ENCODE data around the gene PRH1. TPM values are rescaled to one million over a fixed set of nuclear protein-coding genes. Genes with fewer than 3 reads are reported as not detected.

PRH1 gene
- total and polyA plus RNA-seq, 2 of the 13 experiments (the other 11 are each of a cell fraction or from before 2014, with no cell fraction given): 5.3 to 18.8 TPM

DNA sequence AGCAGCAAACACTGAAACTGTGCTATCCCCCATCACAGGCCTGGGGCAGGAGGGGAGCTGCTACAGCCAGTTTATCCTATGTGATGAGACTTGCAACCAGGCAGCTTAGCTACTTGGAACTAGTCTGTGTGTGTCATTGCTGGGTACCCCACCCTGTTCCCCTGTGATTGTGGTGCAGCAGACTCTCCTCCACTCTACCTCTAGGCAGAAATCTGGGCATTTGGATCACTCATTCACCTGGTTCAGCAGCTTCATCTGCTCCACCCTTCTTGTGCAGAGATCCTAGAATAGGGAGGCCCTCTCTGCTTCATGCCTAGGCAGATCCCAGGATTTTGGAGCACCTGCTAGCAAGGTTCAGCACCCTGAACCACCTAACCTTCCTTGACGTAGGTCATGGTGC is 16.5 kb upstream of the PRH1 start (continued):
- TF ChIP-seq NCOR1 (IDR thresholded peaks at IDR 0.05; ENCODE audit: borderline replicate concordance, low read length): no peak
- TF ChIP-seq KDM1A (CRISPR knock-in tag; IDR thresholded peaks at IDR 0.05): no peak
- TF ChIP-seq, protein P1, sequence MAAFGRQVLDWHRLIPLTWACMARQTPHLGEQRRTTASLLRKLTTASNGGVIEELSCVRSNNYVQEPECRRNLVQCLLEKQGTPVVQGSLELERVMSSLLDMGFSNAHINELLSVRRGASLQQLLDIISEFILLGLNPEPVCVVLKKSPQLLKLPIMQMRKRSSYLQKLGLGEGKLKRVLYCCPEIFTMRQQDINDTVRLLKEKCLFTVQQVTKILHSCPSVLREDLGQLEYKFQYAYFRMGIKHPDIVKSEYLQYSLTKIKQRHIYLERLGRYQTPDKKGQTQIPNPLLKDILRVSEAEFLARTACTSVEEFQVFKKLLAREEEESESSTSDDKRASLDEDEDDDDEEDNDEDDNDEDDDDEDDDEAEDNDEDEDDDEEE (CRISPR knock-in tag; IDR thresholded peaks at IDR 0.05): no peak
- no peak for TF ChIP-seq AKAP8 (CRISPR knock-in tag; IDR thresholded peaks at IDR 0.05)
- no peak for TF ChIP-seq ZNF891 (CRISPR knock-in tag; IDR thresholded peaks at IDR 0.05)

DNA sequence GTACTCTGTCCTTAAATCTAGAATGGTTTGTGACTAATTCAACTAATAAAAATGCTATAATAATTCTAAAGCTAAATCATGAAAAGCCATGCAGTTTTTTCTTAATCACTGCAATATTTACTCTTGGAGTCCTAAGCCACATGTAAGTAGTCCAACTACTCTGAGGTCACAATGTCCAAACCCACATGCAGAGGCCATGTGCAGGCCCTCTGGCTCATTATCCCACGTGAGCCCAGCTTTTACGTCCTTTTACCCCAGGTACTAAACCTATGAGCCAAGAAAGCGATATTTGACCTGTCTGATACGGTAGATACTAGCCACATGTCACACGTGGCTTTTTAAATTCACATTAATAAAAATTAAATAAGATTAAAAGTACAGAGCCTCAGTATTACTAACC is 12.8 kb upstream of the PRH1 start:
- Histone ChIP-seq H3K4me2 (ENCODE audit: low read depth, low read length) (no peak overlapping the region), H3K79me2 (ENCODE audit: insufficient read depth, low read length) (peaks cover 2% of the 10 kb centered on the region), H3K4me1 (ENCODE audit: insufficient read depth, low read length) (peaks cover 32% of the 10 kb centered on the region), H3K9ac (ENCODE audit: insufficient read depth, low read depth, low read length) (no peak overlapping the region), H3K27me3 (ENCODE audit: control insufficient read depth in 1 of 2, insufficient read depth in 2 of 2, low read length in 2 of 2) (no peaks in the 10 kb centered on the region), H4K20me1 (ENCODE audit: insufficient read depth, low read length) (no peaks in the 10 kb centered on the region), H3K27ac (ENCODE audit: extremely low read length, insufficient read depth, low read length) (no peak overlapping the region), H2AFZ (ENCODE audit: low read length) (no peak overlapping the region), H3K9me3 (ENCODE audit: low read length) (peaks cover 9% of the 10 kb centered on the region), H3K4me3 (replicated peaks in 1 of 3; ENCODE audit: insufficient read depth in 1 of 3, low read depth in 2 of 3, low read length in 3 of 3) (no peak overlapping the region), H3K36me3 (replicated peaks in 1 of 2; ENCODE audit: control insufficient read depth in 1 of 2, insufficient read depth in 2 of 2, low read length in 2 of 2) (peaks cover 0 to 3% of the 10 kb centered on the region in 2 experiments; a peak in 1 of 5 replicates)
- no peak for FAIRE-seq
- ChIA-PET CTCF (ENCODE audit: low intra/inter-chr PET ratio, low total read pairs) (no interaction called here), POLR2A (no interaction called here)
- no TSS peak for BruUV-seq (replicated peaks)
- no peak for ATAC-seq
- no peak for DNase-seq (ENCODE audit: low spot score)
- intact Hi-C loops (cut with micrococcal nuclease; ENCODE audit: unreplicated experiment): no loop called here
- WGBS (ENCODE audit: low lambda C conversion rate): 97% methylated on average over 5 of the region's 5 CpGs
- in situ Hi-C loops (cut with HindIII; ENCODE audit: extremely low pct_ligation_motif_present, low pct_unique_long_range_greater_than_20kb): no loop called here
- TF ChIP-seq RXRB (CRISPR knock-in tag; IDR thresholded peaks at IDR 0.05; ENCODE audit: borderline replicate concordance): no peak
- TF ChIP-seq, protein P2, sequence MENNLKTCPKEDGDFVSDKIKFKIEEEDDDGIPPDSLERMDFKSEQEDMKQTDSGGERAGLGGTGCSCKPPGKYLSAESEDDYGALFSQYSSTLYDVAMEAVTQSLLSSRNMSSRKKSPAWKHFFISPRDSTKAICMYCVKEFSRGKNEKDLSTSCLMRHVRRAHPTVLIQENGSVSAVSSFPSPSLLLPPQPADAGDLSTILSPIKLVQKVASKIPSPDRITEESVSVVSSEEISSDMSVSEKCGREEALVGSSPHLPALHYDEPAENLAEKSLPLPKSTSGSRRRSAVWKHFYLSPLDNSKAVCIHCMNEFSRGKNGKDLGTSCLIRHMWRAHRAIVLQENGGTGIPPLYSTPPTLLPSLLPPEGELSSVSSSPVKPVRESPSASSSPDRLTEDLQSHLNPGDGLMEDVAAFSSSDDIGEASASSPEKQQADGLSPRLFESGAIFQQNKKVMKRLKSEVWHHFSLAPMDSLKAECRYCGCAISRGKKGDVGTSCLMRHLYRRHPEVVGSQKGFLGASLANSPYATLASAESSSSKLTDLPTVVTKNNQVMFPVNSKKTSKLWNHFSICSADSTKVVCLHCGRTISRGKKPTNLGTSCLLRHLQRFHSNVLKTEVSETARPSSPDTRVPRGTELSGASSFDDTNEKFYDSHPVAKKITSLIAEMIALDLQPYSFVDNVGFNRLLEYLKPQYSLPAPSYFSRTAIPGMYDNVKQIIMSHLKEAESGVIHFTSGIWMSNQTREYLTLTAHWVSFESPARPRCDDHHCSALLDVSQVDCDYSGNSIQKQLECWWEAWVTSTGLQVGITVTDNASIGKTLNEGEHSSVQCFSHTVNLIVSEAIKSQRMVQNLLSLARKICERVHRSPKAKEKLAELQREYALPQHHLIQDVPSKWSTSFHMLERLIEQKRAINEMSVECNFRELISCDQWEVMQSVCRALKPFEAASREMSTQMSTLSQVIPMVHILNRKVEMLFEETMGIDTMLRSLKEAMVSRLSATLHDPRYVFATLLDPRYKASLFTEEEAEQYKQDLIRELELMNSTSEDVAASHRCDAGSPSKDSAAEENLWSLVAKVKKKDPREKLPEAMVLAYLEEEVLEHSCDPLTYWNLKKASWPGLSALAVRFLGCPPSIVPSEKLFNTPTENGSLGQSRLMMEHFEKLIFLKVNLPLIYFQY (CRISPR knock-in tag; IDR thresholded peaks at IDR 0.05; ENCODE audit: borderline replicate concordance): no peak
